Thoracic aorta (tissue), 2 donors: ENCODE data around the gene TLX3. TPM values are rescaled to one million over a fixed set of nuclear protein-coding genes. Genes with fewer than 3 reads are reported as not detected.
"Not testable (repeated sequence)": the region's sequence is repeated elsewhere in the genome, so short reads cannot be mapped to it uniquely, and the experiment has no call there.

Experiments used
- ATAC-seq: fragments of 150-250 bp; one replicate; pipeline ENCODE4 v1.8.0; 2017; ENCODE audit warnings: low read depth; ENCODE audit not compliant: insufficient number of reproducible peaks, low FRiP score
- DNase-seq: peaks from one replicate; pipeline ENCODE4 v3.0.0-alpha.2; 2020; ENCODE audit warnings: low spot score
- H3K27ac ChIP-seq, 2 donors: fragments of 200-600 bp; sonication (generic); 1 replicate in 1 of 2; 2 replicates in 1 of 2; pipeline ENCODE4 v1.5.1; 2016; ENCODE audit warnings: mild to moderate bottlenecking in 2 of 2, moderate library complexity in 2 of 2
- H3K27me3 ChIP-seq: fragments of 200-600 bp; sonication (generic); replicated peaks from 2 replicates; pipeline ENCODE4 v1.6.0; 2016; ENCODE audit warnings: mild to moderate bottlenecking; ENCODE audit not compliant: insufficient read depth
- H3K36me3 ChIP-seq: fragments of 200-600 bp; sonication (generic); one replicate; pipeline ENCODE4 v1.5.1; 2016
- H3K4me1 ChIP-seq, 2 donors: fragments of 200-600 bp; sonication (generic); 1 replicate in 1 of 2; 2 replicates in 1 of 2; pipeline versions ENCODE4 v1.5.1 to v1.6.0; 2016; ENCODE audit warnings: low read depth in 2 of 2, mild to moderate bottlenecking in 1 of 2; ENCODE audit not compliant: control insufficient read depth in 1 of 2
- H3K4me3 ChIP-seq: fragments of 200-600 bp; sonication (generic); 2 replicates; pipeline ENCODE4 v1.5.1; 2016; ENCODE audit warnings: mild to moderate bottlenecking
- H3K9me3 ChIP-seq: fragments of 200-600 bp; sonication (generic); 2 replicates; pipeline ENCODE4 v1.5.1; 2016
- total RNA-seq, 2 donors: library from RNA; depleted of rRNA; stranded (reverse); fragments of >200 nt; gene quantifications; one replicate each; pipeline versions ENCODE4 v1.1.0 to v1.2.3, GENCODE V29; 2016
- TF ChIP-seq, protein P1 (sequence below): fragments of 200-600 bp; sonication (generic); IDR thresholded peaks from one replicate; pipeline ENCODE4 v1.5.1; 2019; ENCODE audit warnings: antibody characterized with exemption

The TLX3 gene
- total RNA-seq, 2 donors from 2014 or later, result not detected

DNA sequence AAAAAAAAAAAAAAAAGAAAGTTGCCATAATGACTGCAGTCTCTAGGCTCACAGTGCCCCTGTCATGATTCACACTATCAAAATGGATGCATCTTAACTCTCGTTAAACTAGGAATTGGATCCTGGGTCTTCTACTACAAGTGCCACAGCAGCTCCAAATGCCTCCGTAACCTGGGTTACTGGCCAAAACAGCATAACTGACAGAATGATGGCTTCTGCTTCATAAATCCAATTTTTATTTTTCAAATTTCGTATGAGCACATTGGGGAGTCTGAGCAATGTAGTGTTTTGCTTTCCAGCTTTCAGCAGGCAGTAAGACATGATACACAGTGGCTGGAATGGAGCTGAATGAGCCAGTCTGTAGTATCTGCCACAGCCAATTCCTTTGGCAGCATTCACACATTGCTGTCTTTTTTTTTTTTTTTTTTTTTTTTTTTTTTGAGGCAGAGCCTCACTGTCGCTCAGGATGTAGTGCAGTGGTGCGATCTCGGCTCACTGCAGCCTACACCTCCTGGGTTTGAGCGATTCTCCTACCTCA lies 42.6 kb downstream of the TLX3 start:
- Histone ChIP-seq H3K4me1 (no peaks in the 10 kb centered on the region), H3K9me3 (no peaks in the 10 kb centered on the region), H3K27me3 (no peaks in the 10 kb centered on the region), H3K36me3 (no peaks in the 10 kb centered on the region), H3K4me3 (no peak overlapping the region), H3K27ac (no peak overlapping the region)
- ATAC-seq (no peak), DNase-seq (no peak)
- TF ChIP-seq, protein P1, sequence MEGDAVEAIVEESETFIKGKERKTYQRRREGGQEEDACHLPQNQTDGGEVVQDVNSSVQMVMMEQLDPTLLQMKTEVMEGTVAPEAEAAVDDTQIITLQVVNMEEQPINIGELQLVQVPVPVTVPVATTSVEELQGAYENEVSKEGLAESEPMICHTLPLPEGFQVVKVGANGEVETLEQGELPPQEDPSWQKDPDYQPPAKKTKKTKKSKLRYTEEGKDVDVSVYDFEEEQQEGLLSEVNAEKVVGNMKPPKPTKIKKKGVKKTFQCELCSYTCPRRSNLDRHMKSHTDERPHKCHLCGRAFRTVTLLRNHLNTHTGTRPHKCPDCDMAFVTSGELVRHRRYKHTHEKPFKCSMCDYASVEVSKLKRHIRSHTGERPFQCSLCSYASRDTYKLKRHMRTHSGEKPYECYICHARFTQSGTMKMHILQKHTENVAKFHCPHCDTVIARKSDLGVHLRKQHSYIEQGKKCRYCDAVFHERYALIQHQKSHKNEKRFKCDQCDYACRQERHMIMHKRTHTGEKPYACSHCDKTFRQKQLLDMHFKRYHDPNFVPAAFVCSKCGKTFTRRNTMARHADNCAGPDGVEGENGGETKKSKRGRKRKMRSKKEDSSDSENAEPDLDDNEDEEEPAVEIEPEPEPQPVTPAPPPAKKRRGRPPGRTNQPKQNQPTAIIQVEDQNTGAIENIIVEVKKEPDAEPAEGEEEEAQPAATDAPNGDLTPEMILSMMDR, result no peak

- no peak for DNase-seq
These were observed 46.3 kb downstream of the TLX3 start for GRCh38 chr5:171355302-171355724.

GRCh38 chr5:171357843-171358242 lies 48.8 kb downstream of the TLX3 start:
- no peaks in the 10 kb centered on the region for H3K36me3 ChIP-seq
- TF ChIP-seq, protein P1, result no peak

More at GRCh38 chr5:171355302-171355724, 46.3 kb downstream of the TLX3 start:
- no peak overlapping the region for H3K4me3 ChIP-seq
- H3K9me3 ChIP-seq, result no peaks in the 10 kb centered on the region
- H3K27me3 ChIP-seq, result no peaks in the 10 kb centered on the region
- H3K27ac ChIP-seq, result no peak overlapping the region
- ATAC-seq, result no peak
- H3K4me1 ChIP-seq, result no peaks in the 10 kb centered on the region
- TF ChIP-seq, protein P1, result no peak
- H3K36me3 ChIP-seq, result no peaks in the 10 kb centered on the region

DNA sequence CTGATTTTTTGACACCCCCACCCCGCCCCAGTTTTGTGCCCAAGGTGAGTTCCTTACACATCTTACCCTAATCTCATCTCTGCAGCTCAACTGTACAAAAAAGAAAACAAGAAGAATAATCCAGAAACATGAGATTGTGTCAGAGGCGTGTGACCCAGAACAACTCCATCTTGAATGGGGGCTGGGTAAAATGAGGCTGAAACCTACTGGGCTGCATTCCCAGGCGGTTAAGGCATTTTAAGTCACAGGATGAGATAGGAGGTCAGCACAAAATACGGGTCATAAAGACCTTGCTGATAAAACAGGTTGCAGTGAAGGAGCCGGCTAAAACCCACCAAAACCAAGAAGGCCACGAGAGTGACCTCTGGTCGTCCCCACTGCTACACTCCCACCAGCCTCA lies 52.1 kb downstream of the TLX3 start:
- H3K27me3 ChIP-seq, DNase-seq, H3K36me3 ChIP-seq, H3K4me3 ChIP-seq, H3K9me3 ChIP-seq, H3K4me1 ChIP-seq, H3K27ac ChIP-seq, ATAC-seq: not testable (repeated sequence)

More at GRCh38 chr5:171357843-171358242, 48.8 kb downstream of the TLX3 start:
- H3K4me1 ChIP-seq, result no peaks in the 10 kb centered on the region
- no peaks in the 10 kb centered on the region for H3K27me3 ChIP-seq
- no peak for DNase-seq
- H3K4me3 ChIP-seq, result no peak overlapping the region
- H3K27ac ChIP-seq, result no peak overlapping the region
- H3K9me3 ChIP-seq, result no peaks in the 10 kb centered on the region
- no peak for ATAC-seq

Other genes with a start within 250 kb of the TLX3 start
- 1,000 to 10,000 TPM in 1 of 2 donors, 100 to 1,000 TPM in 1; 453 to 1,895 TPM for gene NPM1, start 78.6 kb downstream of the TLX3 start, total RNA-seq
- gene FGF18, start 110.4 kb downstream of the TLX3 start, total RNA-seq, result 1 to 10 TPM in 1 of 2 donors, under 1 TPM in 1; 0.81 to 1.6 TPM